SK-N-SH (cell line): ENCODE results near the gene SOX2. TPM values are rescaled to one million over a fixed set of nuclear protein-coding genes. Genes with fewer than 3 reads are reported as not detected.

Experiments
- CTCF ChIA-PET: fragments of 300-600, 350-600 bp; formaldehyde crosslinking; extraction: SDS; loops from one replicate; lab custom pipeline; 2021; lab: Yijun Ruan, JAX
- POLR2A ChIA-PET: fragments of 350-600 bp; sonication (Branson Sonifier 250); formaldehyde crosslinking; extraction: SDS; loops from one replicate; lab custom pipeline; 2020; ENCODE audit warnings: antibody characterized with exemption, inconsistent platforms; lab: Yijun Ruan, JAX
- DNase-seq: peaks from one replicate; pipeline ENCODE4 v3.0.0; 2012
- H2AFZ ChIP-seq: fragments of 200-600 bp; sonication (generic); 2 replicates; pipeline ENCODE4 v1.8.1; 2016; ENCODE audit warnings: antibody characterized with exemption, mild to moderate bottlenecking, low read depth
- H3F3A ChIP-seq: fragments of 200-600 bp; sonication (generic); replicated peaks from 2 replicates; pipeline ENCODE3; 2016; ENCODE audit warnings: antibody characterized with exemption, mild to moderate bottlenecking; ENCODE audit not compliant: insufficient read depth
- H3K27ac ChIP-seq, 2 experiments: fragments of 200-500 bp in 1 of 2; fragments of 200-600 bp in 1 of 2; sonication (Bioruptor generic) in 1 of 2; sonication (generic), shearing (Covaris generic) in 1 of 2; 2 replicates each; pipeline versions ENCODE4 v1.5.1 to v1.6.1; 2014 to 2016; ENCODE audit warnings: low read depth in 2 of 2, inconsistent platforms in 1 of 2, low read length in 1 of 2, mild to moderate bottlenecking in 1 of 2, mixed read lengths in 1 of 2
- H3K27me3 ChIP-seq: fragments of 200-600 bp; sonication (generic), shearing (Covaris generic); 2 replicates; pipeline ENCODE4 v1.6.1; 2016; ENCODE audit warnings: mixed run types; ENCODE audit not compliant: insufficient read depth
- H3K36me3 ChIP-seq, 2 experiments: fragments of 200-500 bp in 1 of 2; fragments of 200-600 bp in 1 of 2; sonication (Bioruptor generic) in 1 of 2; sonication (generic) in 1 of 2; replicated peaks in 1 of 2; 2 replicates each; pipeline versions ENCODE3 to v1.5.1; 2014 to 2016; ENCODE audit warnings: low read length in 1 of 2, mild to moderate bottlenecking in 1 of 2; ENCODE audit not compliant: insufficient read depth in 2 of 2, control insufficient read depth in 1 of 2
- H3K4me1 ChIP-seq, 2 experiments: fragments of 200-500 bp in 1 of 2; fragments of 200-600 bp in 1 of 2; sonication (Bioruptor generic) in 1 of 2; sonication (generic), shearing (Covaris generic) in 1 of 2; 2 replicates each; pipeline versions ENCODE4 v1.5.1 to v1.6.1; 2014 to 2016; ENCODE audit warnings: low read depth in 1 of 2, low read length in 1 of 2, mixed run types in 1 of 2; ENCODE audit not compliant: insufficient read depth in 2 of 2, control insufficient read depth in 1 of 2
- H3K4me2 ChIP-seq: fragments of 200-600 bp; sonication (generic), shearing (Covaris generic); 2 replicates; pipeline ENCODE4 v1.6.1; 2017; ENCODE audit warnings: mixed run types
- H3K4me3 ChIP-seq, 2 experiments: fragments of 200-500 bp in 1 of 2; fragments of 200-600 bp in 1 of 2; sonication (Bioruptor generic) in 1 of 2; sonication (generic), shearing (Covaris generic) in 1 of 2; 2 replicates each; pipeline versions ENCODE4 v1.5.1 to v1.8.1; 2014 to 2016; ENCODE audit warnings: low read depth in 2 of 2, inconsistent platforms in 1 of 2, low read length in 1 of 2, mild to moderate bottlenecking in 1 of 2, mixed read lengths in 1 of 2, moderate library complexity in 1 of 2
- H3K79me2 ChIP-seq: fragments of 200-600 bp; sonication (generic); 2 replicates; pipeline ENCODE4 v1.8.1; 2017; ENCODE audit warnings: mild to moderate bottlenecking; ENCODE audit not compliant: insufficient read depth
- H3K9ac ChIP-seq: fragments of 200-600 bp; sonication (generic); 2 replicates; pipeline ENCODE4 v1.6.1; 2017; ENCODE audit warnings: mixed run types
- H3K9me2 ChIP-seq: fragments of 200-600 bp; sonication (generic); 2 replicates; pipeline ENCODE4 v1.6.1; 2017; ENCODE audit warnings: mixed run types
- H3K9me3 ChIP-seq: fragments of 200-600 bp; sonication (generic); 2 replicates; pipeline ENCODE4 v1.6.1; 2017; ENCODE audit warnings: mixed run types, mild to moderate bottlenecking, moderate library complexity
- H4K20me1 ChIP-seq: fragments of 200-600 bp; sonication (generic); 2 replicates; pipeline ENCODE4 v1.6.1; 2017; ENCODE audit warnings: mild to moderate bottlenecking, mixed run types; ENCODE audit not compliant: insufficient read depth
- EP300 ChIP-seq, 2 experiments: IDR thresholded peaks; 2 replicates each; pipeline versions ENCODE4 v1.4.0 to v1.6.1; 2012; ENCODE audit warnings: borderline replicate concordance in 1 of 2, low read depth in 1 of 2, low read length in 1 of 2
- IRF3 ChIP-seq: fragments of 150-350 bp; IDR thresholded peaks from 2 replicates; pipeline ENCODE4 v1.6.1; 2016; ENCODE audit warnings: mild to moderate bottlenecking, low read depth, low read length
- MAX ChIP-seq: IDR thresholded peaks from 2 replicates; pipeline ENCODE4 v1.4.0; 2012; ENCODE audit warnings: low read depth
- MEF2A ChIP-seq: IDR thresholded peaks from 2 replicates; pipeline ENCODE4 v1.4.0; 2012; ENCODE audit warnings: low read depth, borderline replicate concordance
- NRF1 ChIP-seq: IDR thresholded peaks from 2 replicates; pipeline ENCODE4 v1.6.1; 2012; ENCODE audit warnings: low read depth, mild to moderate bottlenecking, low read length
- REST ChIP-seq: IDR thresholded peaks from 2 replicates; pipeline ENCODE4 v1.6.1; 2012; ENCODE audit warnings: mild to moderate bottlenecking, low read depth, low read length, moderate library complexity
- RXRA ChIP-seq: IDR thresholded peaks from 2 replicates; pipeline ENCODE4 v1.4.0; 2012; ENCODE audit warnings: low read depth, mild to moderate bottlenecking, borderline replicate concordance
- TCF12 ChIP-seq: IDR thresholded peaks from 2 replicates; pipeline ENCODE4 v1.4.0; 2012
- TEAD4 ChIP-seq: IDR thresholded peaks from 2 replicates; pipeline ENCODE4 v1.4.0; 2012; ENCODE audit warnings: mild to moderate bottlenecking, borderline replicate concordance; ENCODE audit not compliant: insufficient read depth
- USF1 ChIP-seq: IDR thresholded peaks from 2 replicates; pipeline ENCODE4 v1.4.0; 2012; ENCODE audit warnings: low read depth, borderline replicate concordance
- WGBS: methylation state at CpG from one replicate; pipeline ENCODE4 v1.1.6; 2017; ENCODE audit warnings: low lambda C conversion rate; 5-methylcytosine and 5-hydroxymethylcytosine counted together
- polyA plus RNA-seq, 3 experiments: library from polyadenylated mRNA; depleted of rRNA; stranded (reverse); fragments of >200 nt; gene quantifications; 2 replicates each; pipeline ENCODE4 v1.2.3, GENCODE V29; 2012
- TF ChIP-seq, protein P1 (sequence below): IDR thresholded peaks from 2 replicates; pipeline ENCODE4 v1.4.0; 2012; ENCODE audit warnings: low read depth, borderline replicate concordance

Gene SOX2
- polyA plus RNA-seq, 1 of the 3 experiments (the other 2 are of a cell fraction) = 0.13 TPM

DNA sequence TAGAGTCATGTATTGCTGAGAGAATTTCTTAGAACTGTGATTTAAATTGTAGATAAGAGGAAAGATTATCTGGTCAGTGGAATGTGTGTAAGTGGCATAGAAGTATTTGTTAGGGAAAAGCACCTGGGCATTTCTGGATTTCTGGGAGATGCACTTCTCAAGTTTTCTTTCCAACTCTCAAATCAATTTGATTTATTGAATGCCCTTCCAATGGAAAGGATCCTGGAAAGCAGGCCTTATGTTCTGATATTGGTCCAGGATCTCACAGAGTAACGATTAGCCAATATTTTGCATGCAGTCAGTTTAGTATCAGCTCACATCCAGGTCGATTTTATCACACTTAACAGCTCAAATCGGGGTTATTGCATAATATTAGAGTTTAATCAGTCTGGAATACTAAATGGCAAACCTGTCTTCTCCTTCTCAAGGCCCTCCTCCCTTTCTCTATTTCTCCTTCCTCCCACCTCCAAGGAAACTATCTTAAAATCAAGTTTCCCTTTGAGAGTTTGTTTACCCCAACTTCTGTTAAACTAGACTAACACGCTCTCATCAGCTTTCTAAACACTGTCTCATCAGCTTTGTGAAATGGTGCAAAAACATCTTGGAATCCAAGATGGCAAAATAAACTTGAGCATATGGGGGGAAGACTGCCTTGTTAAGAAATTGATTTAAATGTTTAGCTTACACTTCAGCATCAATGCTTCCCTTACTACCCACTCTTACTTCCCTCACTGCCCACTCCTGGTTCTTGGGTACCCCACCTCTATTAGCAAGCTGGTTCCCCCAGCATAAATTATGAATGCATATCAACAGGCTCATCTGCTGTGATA lies 9.5 kb downstream of the SOX2 start:
- WGBS = 42% methylated on average over 4 of the region's 4 CpGs
- no peak for DNase-seq
- CTCF ChIA-PET = interaction anchor here (0.9 to 1.6 kb wide), 4 partner anchors 21 to 442 kb away, joined by 3 to 4 read pairs (median 3); no protein-coding TSS in a partner anchor

More for the DNA sequence above, 9.5 kb downstream of the SOX2 start:
- Histone ChIP-seq H3K9me3 (no peaks in the 10 kb centered on the region), H3K4me2 (no peak overlapping the region), H2AFZ (no peak overlapping the region), H3K4me3 (no peak overlapping the region)
- no peak for TF ChIP-seq NRF1
- TF ChIP-seq EP300 (IDR thresholded peaks at IDR 0.05; ENCODE audit: borderline replicate concordance in 1 of 2, low read depth in 1 of 2, low read length in 1 of 2) = no peak
- TF ChIP-seq MEF2A = no peak
- no peak for TF ChIP-seq USF1
- no peak for TF ChIP-seq IRF3
- no peak for TF ChIP-seq TEAD4
- TF ChIP-seq RXRA = no peak
- TF ChIP-seq, protein P1, sequence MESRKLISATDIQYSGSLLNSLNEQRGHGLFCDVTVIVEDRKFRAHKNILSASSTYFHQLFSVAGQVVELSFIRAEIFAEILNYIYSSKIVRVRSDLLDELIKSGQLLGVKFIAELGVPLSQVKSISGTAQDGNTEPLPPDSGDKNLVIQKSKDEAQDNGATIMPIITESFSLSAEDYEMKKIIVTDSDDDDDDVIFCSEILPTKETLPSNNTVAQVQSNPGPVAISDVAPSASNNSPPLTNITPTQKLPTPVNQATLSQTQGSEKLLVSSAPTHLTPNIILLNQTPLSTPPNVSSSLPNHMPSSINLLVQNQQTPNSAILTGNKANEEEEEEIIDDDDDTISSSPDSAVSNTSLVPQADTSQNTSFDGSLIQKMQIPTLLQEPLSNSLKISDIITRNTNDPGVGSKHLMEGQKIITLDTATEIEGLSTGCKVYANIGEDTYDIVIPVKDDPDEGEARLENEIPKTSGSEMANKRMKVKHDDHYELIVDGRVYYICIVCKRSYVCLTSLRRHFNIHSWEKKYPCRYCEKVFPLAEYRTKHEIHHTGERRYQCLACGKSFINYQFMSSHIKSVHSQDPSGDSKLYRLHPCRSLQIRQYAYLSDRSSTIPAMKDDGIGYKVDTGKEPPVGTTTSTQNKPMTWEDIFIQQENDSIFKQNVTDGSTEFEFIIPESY = no peak
- no peak for TF ChIP-seq TCF12
- TF ChIP-seq REST = no peak
- TF ChIP-seq MAX = no peak
- TF ChIP-seq, all 33 proteins: peak for 0
- no peaks in the 10 kb centered on the region for H3F3A ChIP-seq
- POLR2A ChIA-PET = no interaction called here
- H3K36me3 ChIP-seq = no peaks in the 10 kb centered on the region
- no peaks in the 10 kb centered on the region for H3K27me3 ChIP-seq
- H3K27ac ChIP-seq = no peak overlapping the region
- no peaks in the 10 kb centered on the region for H3K79me2 ChIP-seq
- H3K4me1 ChIP-seq = no peaks in the 10 kb centered on the region
- H4K20me1 ChIP-seq = no peaks in the 10 kb centered on the region
- no peaks in the 10 kb centered on the region for H3K9me2 ChIP-seq
- no peak overlapping the region for H3K9ac ChIP-seq
